Glomerular endothelial cell (primary cell): ENCODE results near the gene NCKAP5. TPM values are rescaled to one million over a fixed set of nuclear protein-coding genes. Genes with fewer than 3 reads are reported as not detected.

ENCODE experiments used
- DNase-seq: peaks from one replicate; pipeline ENCODE4 v3.0.0-alpha.2; 2011; ENCODE audit warnings: low read depth, low spot score; ENCODE audit errors: extremely low read depth
- total RNA-seq: library from RNA; depleted of rRNA; stranded (reverse); fragments of >200 nt; gene quantifications from 2 replicates; pipeline ENCODE4 v1.2.3, GENCODE V29; 2015

Gene NCKAP5
- total RNA-seq, 1 donor from 2014 or later, result 6.8 TPM

DNA sequence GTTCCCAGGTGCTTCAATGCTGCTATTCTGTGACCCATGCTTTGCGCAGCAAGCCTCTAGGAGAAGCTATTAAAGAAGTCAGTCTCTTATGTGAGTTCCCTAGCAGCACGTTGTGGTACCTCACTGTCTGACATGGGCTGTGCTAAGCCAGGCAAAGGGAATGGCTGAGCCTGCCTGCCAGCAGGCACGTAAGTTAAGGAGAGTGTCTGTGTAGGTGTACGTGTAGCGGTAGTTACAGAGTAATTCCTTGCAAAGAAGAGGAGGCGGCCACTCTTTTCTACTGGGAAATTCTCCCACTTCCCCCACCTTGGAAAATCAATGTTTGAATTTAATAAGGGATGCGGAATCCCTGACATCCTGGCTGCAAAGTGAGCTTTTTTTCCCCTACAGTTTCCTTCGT, 774.7 kb downstream of the NCKAP5 start:
- DNase-seq, result no peak

DNA sequence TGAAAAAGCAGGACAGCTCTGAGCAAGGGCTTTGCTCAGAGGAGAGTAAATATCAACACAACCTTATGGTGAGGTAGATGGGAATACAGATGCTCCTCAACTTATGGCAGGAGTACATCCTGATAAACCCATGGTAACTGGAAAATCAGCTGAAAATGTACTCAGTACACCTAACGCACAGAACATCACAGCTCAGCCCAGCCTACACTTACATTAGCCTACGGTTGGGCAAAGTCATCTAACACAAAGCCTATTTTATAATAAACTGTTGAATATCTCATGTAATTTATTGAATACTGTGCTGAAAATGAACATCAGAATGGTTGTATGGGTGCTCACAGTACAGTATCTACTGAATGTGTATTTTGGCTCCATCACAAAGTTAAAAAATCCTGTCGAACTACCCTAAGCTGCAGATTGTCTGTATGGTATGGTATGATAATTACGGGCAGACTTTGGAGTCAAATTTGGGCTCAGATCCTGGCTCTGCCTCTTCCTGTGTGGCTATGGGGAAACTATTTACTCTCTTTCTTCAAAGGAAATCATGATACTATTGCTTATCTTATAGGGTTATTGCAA, 778.0 kb downstream of the NCKAP5 start:
- DNase-seq, result no peak

- DNase-seq, result no peak
Measured at GRCh38 chr2:132789066-132789465, 779.2 kb downstream of the NCKAP5 start.

DNA sequence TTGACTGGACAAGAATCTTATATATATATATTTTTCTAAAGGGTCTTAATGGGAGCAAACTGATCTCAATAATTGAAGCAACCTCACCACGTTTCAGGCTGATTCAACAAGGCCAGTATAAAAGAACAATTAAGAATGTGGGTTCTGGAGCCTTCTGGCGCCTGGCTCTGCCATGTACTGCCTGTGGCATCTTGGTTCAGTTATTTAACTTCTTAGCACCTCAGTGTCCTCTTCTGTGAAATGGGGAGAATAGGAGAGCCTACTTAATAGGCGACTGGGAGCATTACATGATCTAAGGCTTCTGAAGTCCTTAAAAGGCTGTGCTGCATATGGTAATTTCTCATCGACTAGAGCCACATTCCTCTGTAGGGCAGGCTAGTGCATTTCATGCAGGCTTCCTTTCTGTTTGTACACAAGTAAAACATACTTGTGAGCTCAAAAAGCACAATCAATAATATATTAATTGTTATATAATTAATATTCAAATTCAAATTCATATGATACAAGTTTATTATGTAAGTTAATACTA, 779.9 kb downstream of the NCKAP5 start:
- DNase-seq, result no peak

- no peak for DNase-seq
Measured at GRCh38 chr2:132783883-132784282, 784.4 kb downstream of the NCKAP5 start.

DNA sequence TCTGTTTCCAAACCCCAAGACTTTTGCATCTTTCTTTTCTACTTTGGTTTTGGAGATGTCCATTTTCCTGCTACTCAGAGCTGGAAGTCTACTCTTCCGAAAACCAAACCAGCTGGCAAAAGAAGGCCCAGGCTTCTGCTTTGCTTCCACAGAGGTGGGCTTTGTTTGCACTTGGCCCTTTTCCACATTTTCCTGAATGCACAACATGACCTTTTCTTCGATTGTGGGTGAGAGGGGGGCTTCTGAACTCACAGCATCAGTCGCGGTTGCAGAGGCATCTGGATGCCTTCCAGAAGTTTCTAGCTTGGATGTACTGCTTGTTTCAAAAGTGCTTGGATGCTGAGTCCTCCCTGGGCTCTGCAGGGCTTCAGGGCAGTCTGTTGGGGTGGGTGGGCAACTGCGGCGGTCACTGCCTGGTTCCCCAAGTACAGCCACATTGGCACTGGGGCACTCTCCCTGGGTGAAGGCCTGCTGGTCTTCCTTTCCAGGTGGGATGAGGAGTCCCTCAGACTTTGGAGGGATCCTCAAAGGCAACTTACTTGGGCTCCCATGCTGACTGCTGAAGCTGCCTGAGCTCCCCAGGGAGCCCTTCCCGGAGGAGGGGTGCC, 786.0 kb downstream of the NCKAP5 start:
- no peak for DNase-seq

GRCh38 chr2:132780651-132781050, 787.6 kb downstream of the NCKAP5 start:
- no peak for DNase-seq

DNA sequence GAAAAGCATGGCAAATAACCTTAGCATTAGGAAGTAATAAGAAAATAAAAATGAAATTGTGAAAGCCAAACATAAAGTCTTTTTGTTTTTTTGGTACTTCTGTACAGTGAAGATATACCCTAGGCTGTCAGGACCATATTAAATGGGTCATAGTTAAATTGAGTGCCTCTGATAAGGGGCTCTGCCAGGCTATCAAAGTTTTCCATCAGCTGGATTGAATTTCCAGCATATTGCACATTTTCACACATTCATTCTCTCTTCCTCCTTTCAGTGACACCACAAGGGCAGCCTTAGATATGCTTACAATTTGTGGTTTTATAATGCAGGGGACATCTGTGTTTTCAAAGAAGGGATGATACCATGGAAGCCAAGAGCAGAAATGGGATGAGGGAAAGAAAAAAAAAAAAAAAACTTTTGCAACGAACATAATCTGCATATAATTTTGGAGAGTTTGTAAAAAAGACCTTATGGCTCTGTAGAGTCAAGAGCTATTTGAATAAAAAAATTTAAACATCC, 789.0 kb downstream of the NCKAP5 start:
- DNase-seq, result no peak

GRCh38 chr2:132776287-132776686, 792.0 kb downstream of the NCKAP5 start:
- DNase-seq, result no peak

DNA sequence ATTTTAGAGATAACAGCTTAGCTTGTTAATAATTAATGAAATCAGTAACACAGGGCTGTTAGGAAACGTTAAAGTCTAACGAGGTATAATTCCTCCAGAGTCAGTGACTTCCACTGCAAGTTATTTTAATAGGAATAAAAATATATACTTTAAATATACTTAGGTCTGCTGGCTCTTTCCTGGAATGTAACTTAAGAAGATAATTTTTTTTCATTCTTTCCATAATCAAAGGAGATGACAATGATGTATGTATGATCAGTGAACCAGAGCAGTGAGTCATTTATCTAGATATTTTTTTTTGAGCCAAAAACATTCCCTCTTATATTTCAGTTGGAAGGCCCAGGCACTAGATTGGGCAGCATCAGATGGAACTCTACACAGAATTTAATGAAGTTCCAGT, 794.1 kb downstream of the NCKAP5 start:
- no peak for DNase-seq

DNA sequence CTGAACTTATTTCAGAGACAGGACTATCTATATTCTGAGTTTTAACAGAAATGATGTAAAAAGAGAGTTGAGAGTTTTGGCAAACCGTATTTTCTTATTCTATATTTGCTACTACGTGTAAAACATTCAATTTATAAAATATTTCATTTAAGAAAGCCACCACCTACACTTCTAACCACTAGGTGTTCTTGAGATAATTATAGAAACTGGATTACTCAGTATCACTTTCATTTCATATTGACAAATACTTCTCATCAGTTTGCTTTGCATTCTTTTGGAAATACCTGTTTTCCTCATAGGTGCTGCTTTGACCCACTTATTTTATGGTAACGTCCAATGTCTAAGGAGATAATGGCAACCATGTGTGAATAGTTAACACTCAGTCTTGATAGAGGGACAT, 794.9 kb downstream of the NCKAP5 start:
- no peak for DNase-seq

GRCh38 chr2:132772340-132772739, 795.9 kb downstream of the NCKAP5 start:
- DNase-seq, result no peak

GRCh38 chr2:132766573-132766972, 801.7 kb downstream of the NCKAP5 start:
- DNase-seq, result no peak

GRCh38 chr2:132761437-132761836, 806.8 kb downstream of the NCKAP5 start:
- DNase-seq, result no peak

GRCh38 chr2:132760971-132761370, 807.3 kb downstream of the NCKAP5 start:
- no peak for DNase-seq

- DNase-seq, result no peak
Measured at GRCh38 chr2:132760405-132760804, 807.9 kb downstream of the NCKAP5 start.

- DNase-seq, result no peak
Measured at GRCh38 chr2:132758995-132759394, 809.3 kb downstream of the NCKAP5 start.

DNA sequence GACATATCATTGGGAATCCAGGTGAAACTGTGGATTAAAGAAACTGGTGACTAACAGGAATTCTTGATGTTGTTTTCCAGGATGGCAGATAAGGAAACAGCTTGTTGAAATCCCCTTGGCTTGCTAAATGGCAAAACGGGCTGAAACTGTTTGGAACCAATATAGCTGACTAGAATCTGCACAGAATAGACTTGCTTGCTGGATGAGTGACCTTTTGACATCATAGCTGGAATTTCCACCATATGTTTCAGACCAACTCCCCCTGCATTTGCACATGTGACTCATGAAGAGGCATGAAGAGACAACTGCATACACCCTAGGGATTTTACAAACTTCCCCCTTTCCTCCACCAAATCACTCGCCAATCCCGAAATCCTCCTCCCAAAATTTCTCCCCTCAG, 810.6 kb downstream of the NCKAP5 start:
- no peak for DNase-seq

GRCh38 chr2:132757002-132757589, 811.2 kb downstream of the NCKAP5 start:
- DNase-seq, result no peak

DNA sequence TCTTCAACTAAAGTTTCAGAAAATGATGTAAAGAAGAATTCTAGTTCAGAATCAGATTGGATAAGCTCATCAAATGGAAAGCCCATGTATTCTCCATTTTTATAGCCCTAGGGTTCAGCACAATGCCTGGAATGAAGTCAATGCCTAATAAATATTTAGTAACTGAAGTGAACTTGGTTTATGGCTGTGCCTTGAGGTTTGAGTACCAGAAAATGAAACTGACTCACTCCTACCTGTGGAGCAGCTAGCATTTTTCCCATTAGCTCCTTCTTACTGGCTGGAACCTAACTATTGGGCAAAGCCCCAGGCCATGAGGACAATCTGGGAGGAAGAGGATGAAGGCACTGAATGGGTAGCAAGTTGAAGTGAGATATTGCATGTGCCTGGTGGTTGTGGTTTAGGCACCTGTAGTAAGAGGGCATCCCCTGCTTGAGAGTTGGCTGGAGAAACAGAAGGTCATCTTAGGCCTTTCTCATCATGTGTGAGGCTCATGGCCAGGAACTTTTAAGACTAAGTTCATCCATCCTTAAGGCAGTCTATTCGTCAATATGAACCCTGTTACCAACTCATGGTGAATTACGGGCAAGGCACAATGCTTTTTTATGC, 813.3 kb downstream of the NCKAP5 start:
- no peak for DNase-seq

DNA sequence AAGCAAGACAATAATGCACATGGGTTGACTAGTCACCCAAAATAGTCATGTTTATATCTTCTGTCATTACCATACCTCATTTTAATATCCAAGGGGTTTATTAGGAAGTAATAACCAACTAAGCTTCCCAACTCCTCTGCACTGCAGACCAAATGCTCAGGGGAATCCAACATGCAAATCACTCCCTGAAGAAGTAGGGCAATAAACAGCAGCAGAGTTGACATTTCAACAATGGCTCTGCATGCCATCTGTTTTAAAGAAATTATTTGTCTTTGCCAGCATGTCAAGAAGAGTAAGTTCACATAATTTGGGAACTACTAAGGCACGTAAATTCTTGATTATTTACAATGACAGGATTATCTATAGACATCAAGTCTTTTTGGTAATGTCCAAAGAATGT, 813.9 kb downstream of the NCKAP5 start:
- no peak for DNase-seq
